ENCODE measurements around the gene ARHGAP30.

Gene ARHGAP30

GRCh38 chr1:161045736-161046604 is 23.7 kb downstream of the ARHGAP30 start, which contains the start of gene USF1:
Gene USF1, minus strand, starts transcription at chr1:161045977. Its CDS starts 2,702 bp downstream, at chr1:161043275.
- FAIRE-seq = peak; percentile 98
- TF ChIP-seq POU2F2 (IDR thresholded peaks at IDR 0.05; ENCODE audit: low read depth, low read length) (peak; percentile 80), POLR2A (IDR thresholded peaks at IDR 0.05; ENCODE audit: low read depth, low read length) (peak; percentile 90), POLR2AphosphoS5 (IDR thresholded peaks at IDR 0.05; ENCODE audit: low read depth, low read length) (peak; percentile 69), SPI1 (IDR thresholded peaks at IDR 0.05; ENCODE audit: low read depth, low read length) (peak; percentile 76), TAF1 (IDR thresholded peaks at IDR 0.05; ENCODE audit: low read depth, low read length) (peak; percentile 88), PAX5 (IDR thresholded peaks at IDR 0.05; ENCODE audit: insufficient read depth, low read length, severe bottlenecking) (no peak)
- DNase-seq (ENCODE audit: insufficient read length, low spot score) = peak; percentile 75

- DNase-seq (ENCODE audit: insufficient read length, low spot score) = no peak
- FAIRE-seq = peak; percentile 90
- TF ChIP-seq PAX5 (IDR thresholded peaks at IDR 0.05; ENCODE audit: insufficient read depth, low read length, severe bottlenecking) = no peak
- TF ChIP-seq POLR2AphosphoS5 (IDR thresholded peaks at IDR 0.05; ENCODE audit: low read depth, low read length) = no peak
- TF ChIP-seq POLR2A (IDR thresholded peaks at IDR 0.05; ENCODE audit: low read depth, low read length) = peak; percentile 49; the same call in 1 of the 2 replicates
- no peak for TF ChIP-seq TAF1 (IDR thresholded peaks at IDR 0.05; ENCODE audit: low read depth, low read length)
- TF ChIP-seq SPI1 (IDR thresholded peaks at IDR 0.05; ENCODE audit: low read depth, low read length) = peak; percentile 98
- no peak for TF ChIP-seq POU2F2 (IDR thresholded peaks at IDR 0.05; ENCODE audit: low read depth, low read length)
Measured at GRCh38 chr1:161044908-161045735, 24.6 kb downstream of the ARHGAP30 start.

- no peak for DNase-seq (ENCODE audit: insufficient read length, low spot score)
- no peak for FAIRE-seq
- TF ChIP-seq POLR2AphosphoS5 (IDR thresholded peaks at IDR 0.05; ENCODE audit: low read depth, low read length) (no peak), POU2F2 (IDR thresholded peaks at IDR 0.05; ENCODE audit: low read depth, low read length) (no peak), PAX5 (IDR thresholded peaks at IDR 0.05; ENCODE audit: insufficient read depth, low read length, severe bottlenecking) (no peak), TAF1 (IDR thresholded peaks at IDR 0.05; ENCODE audit: low read depth, low read length) (no peak), POLR2A (IDR thresholded peaks at IDR 0.05; ENCODE audit: low read depth, low read length) (no peak), SPI1 (IDR thresholded peaks at IDR 0.05; ENCODE audit: low read depth, low read length) (no peak)
Measured at GRCh38 chr1:161044535-161044907, 25.2 kb downstream of the ARHGAP30 start.

- TF ChIP-seq POLR2A (IDR thresholded peaks at IDR 0.05; ENCODE audit: low read depth, low read length) (no peak), PAX5 (IDR thresholded peaks at IDR 0.05; ENCODE audit: insufficient read depth, low read length, severe bottlenecking) (no peak), POU2F2 (IDR thresholded peaks at IDR 0.05; ENCODE audit: low read depth, low read length) (no peak), SPI1 (IDR thresholded peaks at IDR 0.05; ENCODE audit: low read depth, low read length) (no peak)
- no peak for FAIRE-seq
- DNase-seq (ENCODE audit: insufficient read length, low spot score) = no peak
Measured at GRCh38 chr1:161039546-161039945, 30.1 kb downstream of the ARHGAP30 start.

- FAIRE-seq (no peak), DNase-seq (ENCODE audit: insufficient read length, low spot score) (no peak)
- TF ChIP-seq TAF1 (IDR thresholded peaks at IDR 0.05; ENCODE audit: low read depth, low read length) = no peak
- TF ChIP-seq POLR2AphosphoS5 (IDR thresholded peaks at IDR 0.05; ENCODE audit: low read depth, low read length) = no peak
- TF ChIP-seq SPI1 (IDR thresholded peaks at IDR 0.05; ENCODE audit: low read depth, low read length) = no peak
- no peak for TF ChIP-seq PAX5 (IDR thresholded peaks at IDR 0.05; ENCODE audit: insufficient read depth, low read length, severe bottlenecking)
- no peak for TF ChIP-seq POU2F2 (IDR thresholded peaks at IDR 0.05; ENCODE audit: low read depth, low read length)
- no peak for TF ChIP-seq POLR2A (IDR thresholded peaks at IDR 0.05; ENCODE audit: low read depth, low read length)
Measured at GRCh38 chr1:161039154-161039545, 30.5 kb downstream of the ARHGAP30 start.

GRCh38 chr1:161038523-161039153 is 31.1 kb downstream of the ARHGAP30 start, which contains the start of gene TSTD1:
Gene TSTD1, minus strand, starts transcription at chr1:161038964. Its CDS starts 75 bp downstream, at chr1:161038889.
- TF ChIP-seq POLR2AphosphoS5 (IDR thresholded peaks at IDR 0.05; ENCODE audit: low read depth, low read length) (peak; percentile 90), TAF1 (IDR thresholded peaks at IDR 0.05; ENCODE audit: low read depth, low read length) (peak; percentile 58; the same call in 1 of the 2 replicates), SPI1 (IDR thresholded peaks at IDR 0.05; ENCODE audit: low read depth, low read length) (no peak), POU2F2 (IDR thresholded peaks at IDR 0.05; ENCODE audit: low read depth, low read length) (peak; percentile 17; the same call in 1 of the 2 replicates), PAX5 (IDR thresholded peaks at IDR 0.05; ENCODE audit: insufficient read depth, low read length, severe bottlenecking) (no peak), POLR2A (IDR thresholded peaks at IDR 0.05; ENCODE audit: low read depth, low read length) (peak; percentile 88; the same call in 1 of the 2 replicates)
- DNase-seq (ENCODE audit: insufficient read length, low spot score) = peak; percentile 89
- peak; percentile 94 for FAIRE-seq

- TF ChIP-seq SPI1 (IDR thresholded peaks at IDR 0.05; ENCODE audit: low read depth, low read length) = peak; percentile 55
- TF ChIP-seq TAF1 (IDR thresholded peaks at IDR 0.05; ENCODE audit: low read depth, low read length) = no peak
- TF ChIP-seq POLR2A (IDR thresholded peaks at IDR 0.05; ENCODE audit: low read depth, low read length) = no peak
- TF ChIP-seq POLR2AphosphoS5 (IDR thresholded peaks at IDR 0.05; ENCODE audit: low read depth, low read length) = no peak
- TF ChIP-seq PAX5 (IDR thresholded peaks at IDR 0.05; ENCODE audit: insufficient read depth, low read length, severe bottlenecking) = no peak
- no peak for TF ChIP-seq POU2F2 (IDR thresholded peaks at IDR 0.05; ENCODE audit: low read depth, low read length)
- no peak for DNase-seq (ENCODE audit: insufficient read length, low spot score)
- no peak for FAIRE-seq
Measured at GRCh38 chr1:161037661-161038522, 31.8 kb downstream of the ARHGAP30 start.

GRCh38 chr1:161033751-161034150 is 35.9 kb downstream of the ARHGAP30 start:
- no peak for DNase-seq (ENCODE audit: insufficient read length, low spot score)
- TF ChIP-seq TAF1 (IDR thresholded peaks at IDR 0.05; ENCODE audit: low read depth, low read length) = no peak
- no peak for TF ChIP-seq SPI1 (IDR thresholded peaks at IDR 0.05; ENCODE audit: low read depth, low read length)
- TF ChIP-seq POLR2A (IDR thresholded peaks at IDR 0.05; ENCODE audit: low read depth, low read length) = no peak
- no peak for TF ChIP-seq PAX5 (IDR thresholded peaks at IDR 0.05; ENCODE audit: insufficient read depth, low read length, severe bottlenecking)
- TF ChIP-seq POU2F2 (IDR thresholded peaks at IDR 0.05; ENCODE audit: low read depth, low read length) = no peak
- TF ChIP-seq POLR2AphosphoS5 (IDR thresholded peaks at IDR 0.05; ENCODE audit: low read depth, low read length) = no peak
- FAIRE-seq = no peak

Data from GM12891 (cell line).